OCI-LY1 (cell line): ENCODE data around the gene TEAD4.

Source experiments
- H2AFZ ChIP-seq: fragments of 200-600 bp; sonication (generic), shearing (Covaris generic); 2 replicates; pipeline ENCODE4 v1.6.0; 2014; ENCODE audit warnings: antibody characterized with exemption, mild to moderate bottlenecking, low read length
- H3F3A ChIP-seq: fragments of 200-600 bp; sonication (generic), shearing (Covaris generic); 2 replicates; pipeline ENCODE4 v1.6.0; 2014; ENCODE audit warnings: mild to moderate bottlenecking, antibody characterized with exemption, low read length, moderate library complexity; ENCODE audit not compliant: insufficient read depth
- H3K27ac ChIP-seq: fragments of 200-600 bp; sonication (generic); 2 replicates; pipeline ENCODE4 v1.5.1; 2014; ENCODE audit warnings: low read length, mixed run types, mild to moderate bottlenecking, low read depth; ENCODE audit not compliant: poor library complexity, severe bottlenecking
- H3K27me3 ChIP-seq: fragments of 200-600 bp; sonication (generic); 2 replicates; pipeline ENCODE4 v1.6.0; 2014; ENCODE audit warnings: antibody characterized with exemption, mild to moderate bottlenecking, low read length, moderate library complexity; ENCODE audit not compliant: insufficient read depth
- H3K36me3 ChIP-seq: fragments of 200-600 bp; sonication (generic); 2 replicates; pipeline ENCODE4 v1.6.1; 2014; ENCODE audit warnings: mild to moderate bottlenecking, antibody characterized with exemption, low read length, moderate library complexity, mixed read lengths; ENCODE audit not compliant: insufficient read depth
- H3K4me1 ChIP-seq: fragments of 200-600 bp; sonication (generic); 2 replicates; pipeline ENCODE4 v1.5.1; 2014; ENCODE audit warnings: mild to moderate bottlenecking, low read length, moderate library complexity; ENCODE audit not compliant: insufficient read depth, severe bottlenecking
- H3K4me2 ChIP-seq: fragments of 200-600 bp; sonication (generic), shearing (Covaris generic); 2 replicates; pipeline ENCODE4 v1.6.1; 2014; ENCODE audit warnings: low read length
- H3K4me3 ChIP-seq: fragments of 200-600 bp; sonication (generic); 2 replicates; pipeline ENCODE4 v1.5.1; 2014; ENCODE audit warnings: low read length, low read depth, mild to moderate bottlenecking, mixed read lengths; ENCODE audit not compliant: poor library complexity, severe bottlenecking
- H3K79me2 ChIP-seq: fragments of 200-600 bp; shearing (Covaris generic); 2 replicates; pipeline ENCODE4 v1.6.1; 2016; ENCODE audit warnings: mixed run types, low read length, mixed read lengths; ENCODE audit not compliant: insufficient read depth
- H3K9ac ChIP-seq: fragments of 200-600 bp; sonication (generic), shearing (Covaris generic); 2 replicates; pipeline ENCODE4 v1.6.1; 2014; ENCODE audit warnings: mild to moderate bottlenecking, low read length, mixed read lengths
- H3K9me2 ChIP-seq: fragments of 200-600 bp; sonication (generic), shearing (Covaris generic); 2 replicates; pipeline ENCODE4 v1.6.1; 2014; ENCODE audit warnings: low read depth, mild to moderate bottlenecking, low read length, mixed read lengths
- H3K9me3 ChIP-seq: fragments of 200-600 bp; shearing (Covaris generic); 2 replicates; pipeline ENCODE4 v1.6.1; 2014; ENCODE audit warnings: low read length, mixed read lengths
- H4K20me1 ChIP-seq: fragments of 200-600 bp; sonication (generic), shearing (Covaris generic); 2 replicates; pipeline ENCODE4 v1.6.0; 2016; ENCODE audit warnings: mild to moderate bottlenecking, low read length; ENCODE audit not compliant: insufficient read depth
- CTCF ChIP-seq: fragments of 200-600 bp; sonication (generic), shearing (Covaris generic); IDR thresholded peaks from 2 replicates; pipeline ENCODE4 v1.5.1; 2017; ENCODE audit warnings: mild to moderate bottlenecking, antibody characterized with exemption, low read length, moderate library complexity, mixed read lengths
- EZH2 ChIP-seq: fragments of 200-600 bp; sonication (generic), shearing (Covaris generic); IDR thresholded peaks from 2 replicates; pipeline ENCODE4 v1.8.0; 2017; ENCODE audit warnings: borderline replicate concordance, mixed run types, mild to moderate bottlenecking, antibody characterized with exemption, low read length, moderate library complexity, mixed read lengths

Gene TEAD4

GRCh38 chr12:3042394-3042793 is 83.2 kb downstream of the TEAD4 start:
- H3K4me1 ChIP-seq, result peaks cover 27% of the 10 kb centered on the region
- no peaks in the 10 kb centered on the region for H3K36me3 ChIP-seq
- no peaks in the 10 kb centered on the region for H3F3A ChIP-seq
- no peak overlapping the region for H2AFZ ChIP-seq
- no peaks in the 10 kb centered on the region for H3K9me3 ChIP-seq
- peak overlapping the region; percentile 49 for H3K4me2 ChIP-seq
- no peaks in the 10 kb centered on the region for H3K79me2 ChIP-seq
- H3K4me3 ChIP-seq, result peak overlapping the region; percentile 22
- peak overlapping the region; percentile 46; the same call in 1 of the 2 replicates for H3K9ac ChIP-seq
- TF ChIP-seq CTCF, result no peak
- H3K9me2 ChIP-seq, result no peaks in the 10 kb centered on the region
- no peaks in the 10 kb centered on the region for H3K27me3 ChIP-seq
- no peaks in the 10 kb centered on the region for H4K20me1 ChIP-seq
- peak overlapping the region; percentile 92 for H3K27ac ChIP-seq

- peak overlapping the region; percentile 49 for H3K4me2 ChIP-seq
- H3K9ac ChIP-seq, result no peak overlapping the region; the same call in 1 of the 2 replicates
- H3F3A ChIP-seq, result no peaks in the 10 kb centered on the region
- no peak overlapping the region for H2AFZ ChIP-seq
- no peaks in the 10 kb centered on the region for H4K20me1 ChIP-seq
- peak overlapping the region; percentile 22 for H3K4me3 ChIP-seq
- H3K9me2 ChIP-seq, result no peaks in the 10 kb centered on the region
- H3K79me2 ChIP-seq, result no peaks in the 10 kb centered on the region
- H3K9me3 ChIP-seq, result no peaks in the 10 kb centered on the region
- H3K27me3 ChIP-seq, result no peaks in the 10 kb centered on the region
- H3K27ac ChIP-seq, result peak overlapping the region; percentile 92
- H3K4me1 ChIP-seq, result peaks cover 27% of the 10 kb centered on the region
- no peaks in the 10 kb centered on the region for H3K36me3 ChIP-seq
- TF ChIP-seq CTCF, result no peak
- TF ChIP-seq EZH2, result no peak
Measured at GRCh38 chr12:3042826-3043225, 83.6 kb downstream of the TEAD4 start.

- no peak overlapping the region; the same call in 1 of the 2 replicates for H3K9ac ChIP-seq
- H3K9me3 ChIP-seq, result no peaks in the 10 kb centered on the region
- H3K9me2 ChIP-seq, result no peaks in the 10 kb centered on the region
- H3K79me2 ChIP-seq, result no peaks in the 10 kb centered on the region
- H3K4me1 ChIP-seq, result peaks cover 27% of the 10 kb centered on the region
- H3K36me3 ChIP-seq, result no peaks in the 10 kb centered on the region
- TF ChIP-seq EZH2, result no peak
- TF ChIP-seq CTCF, result no peak
- H2AFZ ChIP-seq, result no peak overlapping the region
- no peak overlapping the region for H3K4me3 ChIP-seq
- no peaks in the 10 kb centered on the region for H3F3A ChIP-seq
- peak overlapping the region; percentile 92 for H3K27ac ChIP-seq
- H4K20me1 ChIP-seq, result no peaks in the 10 kb centered on the region
- H3K4me2 ChIP-seq, result no peak overlapping the region; the same call in 1 of the 2 replicates
- no peaks in the 10 kb centered on the region for H3K27me3 ChIP-seq
Measured at GRCh38 chr12:3043406-3043805, 84.2 kb downstream of the TEAD4 start.
